EH (cell line): ENCODE measurements around the gene RBMS3.

Experiments
- DNase-seq: peaks from one replicate; pipeline ENCODE4 v3.0.0-alpha.2; 2015; ENCODE audit warnings: low read depth

RBMS3 gene

GRCh38 chr3:29890801-29891200 is 609.9 kb downstream of the RBMS3 start:
- peak; percentile 23 for DNase-seq

GRCh38 chr3:29892976-29893554 is 612.2 kb downstream of the RBMS3 start:
- no peak for DNase-seq

DNA sequence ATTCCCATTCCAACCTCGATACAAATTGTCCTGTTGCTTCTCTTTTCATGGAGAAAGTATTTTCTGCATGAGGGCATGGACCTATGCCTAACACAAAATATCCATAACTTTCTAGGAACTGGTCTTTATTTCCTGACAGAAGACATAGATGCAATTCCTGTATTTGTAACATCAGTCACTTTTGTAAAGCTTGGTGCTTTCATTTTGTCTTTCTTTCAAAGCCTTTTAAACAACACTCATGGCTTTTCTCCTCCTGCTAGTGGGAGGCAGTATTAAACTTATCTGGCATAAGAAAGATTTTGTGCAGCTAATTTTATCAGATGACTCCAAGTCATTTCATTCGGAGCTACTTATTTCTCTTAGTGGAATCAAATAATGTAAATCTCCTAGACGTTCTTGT is 616.0 kb downstream of the RBMS3 start:
- DNase-seq = no peak

DNA sequence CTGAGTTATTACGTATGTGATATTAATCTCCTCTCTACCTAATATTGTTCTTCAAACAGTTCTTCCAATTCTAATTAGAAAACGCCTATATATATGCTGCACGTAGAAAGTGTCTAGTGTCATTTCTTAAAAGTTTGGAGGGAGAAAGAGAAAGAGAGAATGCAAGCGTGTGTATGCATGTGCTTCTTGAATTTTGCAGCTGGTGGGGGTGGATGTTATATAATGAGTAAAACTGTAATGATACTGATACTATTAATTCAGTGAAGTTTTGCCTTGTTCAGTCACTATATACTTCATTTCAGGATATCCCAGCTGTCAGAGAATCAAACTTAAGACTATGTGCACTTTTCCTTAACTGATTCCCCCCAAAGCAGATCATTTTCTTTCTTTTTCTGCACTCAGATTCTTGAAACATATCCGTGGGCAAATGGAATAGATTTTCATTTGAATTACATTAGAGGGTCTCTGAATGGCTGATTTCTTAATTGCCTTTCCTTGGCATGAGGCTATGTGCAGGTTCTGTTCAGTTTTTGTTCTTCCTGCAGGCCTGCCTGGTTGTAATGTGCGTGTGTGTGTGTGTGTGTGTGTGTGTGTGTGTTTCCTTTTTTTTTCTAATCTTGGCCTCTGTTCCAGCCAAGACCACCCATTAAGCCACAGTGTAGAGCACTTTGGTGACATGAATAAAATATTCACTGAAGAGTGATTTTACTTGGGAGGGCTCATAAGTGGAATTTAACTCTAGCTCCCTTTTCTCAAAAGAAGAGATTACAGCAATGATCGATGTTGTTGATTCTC is 617.5 kb downstream of the RBMS3 start:
- no peak for DNase-seq

GRCh38 chr3:29899021-29899420 is 618.1 kb downstream of the RBMS3 start:
- DNase-seq = peak; percentile 63

GRCh38 chr3:29901097-29901496 is 620.2 kb downstream of the RBMS3 start:
- DNase-seq = no peak

GRCh38 chr3:29903600-29903999 is 622.7 kb downstream of the RBMS3 start:
- DNase-seq = no peak

- peak; percentile 20 for DNase-seq
These were observed 626.0 kb downstream of the RBMS3 start for GRCh38 chr3:29906906-29907305.

- no peak for DNase-seq
These were observed 631.9 kb downstream of the RBMS3 start for GRCh38 chr3:29912600-29913288.

- peak; percentile 70 for DNase-seq
These were observed 634.1 kb downstream of the RBMS3 start for GRCh38 chr3:29914861-29915524.

GRCh38 chr3:29919571-29919970 is 638.7 kb downstream of the RBMS3 start:
- DNase-seq = peak; percentile 27

DNA sequence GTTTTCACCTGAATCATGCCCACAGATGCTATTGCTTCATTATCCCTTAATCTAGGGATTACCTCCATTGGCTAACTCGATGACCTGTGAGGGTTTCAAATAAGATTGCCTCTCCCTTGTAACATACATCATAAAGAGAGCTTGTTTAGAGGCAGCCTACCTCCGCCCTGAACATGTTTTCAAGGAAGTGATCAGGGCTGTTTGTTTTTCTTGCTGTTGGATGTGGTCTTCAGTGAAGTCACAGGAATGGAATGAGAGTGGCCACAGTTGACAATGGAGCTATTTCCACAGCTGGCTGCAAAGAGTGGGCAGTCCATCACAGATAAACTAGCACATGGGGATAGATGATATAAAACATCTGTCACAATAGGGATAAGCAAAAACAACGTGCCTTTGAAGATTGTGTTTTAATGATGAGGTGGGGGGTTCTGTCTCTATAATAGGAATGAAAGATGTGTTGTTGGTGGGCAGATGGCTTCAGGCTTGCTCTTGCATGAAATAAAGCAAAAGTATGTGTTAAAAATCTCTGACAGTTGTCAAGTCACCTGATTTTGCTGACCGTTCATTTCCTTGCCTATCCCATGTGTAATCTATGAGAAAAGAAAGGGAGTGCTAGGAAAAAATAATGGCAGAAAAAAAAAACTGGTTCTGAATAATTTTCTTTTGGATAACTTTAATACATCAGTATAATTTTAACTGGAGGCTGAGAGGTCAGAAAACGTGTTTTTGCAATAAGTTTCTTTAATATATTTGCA is 642.3 kb downstream of the RBMS3 start:
- DNase-seq = peak; percentile 87

- peak; percentile 21 for DNase-seq
These were observed 644.1 kb downstream of the RBMS3 start for GRCh38 chr3:29924783-29925561.

GRCh38 chr3:29926378-29926777 is 645.5 kb downstream of the RBMS3 start:
- DNase-seq = no peak

DNA sequence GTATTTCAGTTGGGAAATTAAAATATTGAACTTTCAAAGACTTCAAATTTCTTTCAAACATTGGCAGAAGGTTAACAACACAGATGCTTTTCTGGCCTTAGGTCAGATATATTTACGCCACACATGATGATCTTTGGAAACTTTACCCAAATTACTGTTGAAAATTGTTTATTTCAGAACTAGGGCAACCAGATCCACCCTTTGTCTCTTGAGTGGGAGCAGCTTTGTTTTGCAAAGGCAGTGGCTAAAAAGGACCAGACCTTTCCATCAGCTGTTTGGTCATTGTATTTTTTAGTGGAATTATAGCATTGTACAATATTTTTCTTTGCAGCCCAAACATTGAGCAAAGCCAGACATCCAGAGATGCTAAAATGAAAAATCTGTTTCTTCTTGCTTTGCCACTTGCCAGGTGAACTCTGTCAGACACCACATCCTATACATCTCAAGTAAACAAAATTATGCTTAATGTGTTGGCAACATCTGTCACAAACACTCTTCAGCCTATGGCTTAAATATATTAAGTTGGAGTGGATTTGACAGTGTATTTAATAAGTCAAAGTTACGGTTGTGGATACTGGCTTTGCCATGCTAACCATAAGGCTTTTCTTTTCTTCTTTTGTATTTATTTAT is 651.9 kb downstream of the RBMS3 start:
- no peak for DNase-seq

GRCh38 chr3:29933802-29934490 is 653.1 kb downstream of the RBMS3 start:
- no peak for DNase-seq

- no peak for DNase-seq
These were observed 653.9 kb downstream of the RBMS3 start for GRCh38 chr3:29934751-29935150.

DNA sequence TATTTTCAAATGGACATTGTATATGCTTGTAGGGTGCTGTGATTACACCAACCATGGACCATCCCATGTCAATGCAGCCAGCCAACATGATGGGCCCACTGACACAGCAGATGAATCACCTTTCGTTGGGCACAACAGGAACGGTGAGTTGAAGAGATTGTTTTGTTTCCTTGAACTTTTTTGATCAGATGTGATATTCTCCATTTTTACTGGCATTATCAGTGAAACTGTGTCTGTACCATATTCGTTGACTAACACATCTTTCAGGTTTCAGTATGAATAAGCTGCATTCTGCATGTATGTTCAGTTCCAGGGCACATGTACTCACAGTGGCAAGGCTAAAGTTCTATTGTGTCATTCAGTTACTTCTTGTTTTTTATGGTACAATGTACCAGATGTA is 655.2 kb downstream of the RBMS3 start:
- no peak for DNase-seq

DNA sequence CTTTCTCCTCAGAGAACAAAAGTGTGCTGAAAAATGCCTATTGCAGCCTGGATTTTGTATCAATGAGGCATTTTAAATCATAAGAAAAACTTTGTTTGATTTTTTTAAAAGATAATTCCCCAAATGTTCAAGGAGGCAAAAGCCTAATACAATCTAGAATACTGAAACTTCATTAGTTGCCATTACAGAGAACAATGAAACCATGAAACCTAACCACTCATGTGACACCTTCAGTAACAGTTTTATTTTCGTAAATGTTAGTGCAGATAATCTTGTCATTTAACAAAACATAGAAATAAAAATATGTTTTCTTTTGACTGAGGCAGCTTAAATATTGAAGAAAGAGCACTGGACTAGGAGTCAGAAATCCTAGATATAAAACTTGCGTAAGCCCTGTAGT is 655.9 kb downstream of the RBMS3 start:
- no peak for DNase-seq

DNA sequence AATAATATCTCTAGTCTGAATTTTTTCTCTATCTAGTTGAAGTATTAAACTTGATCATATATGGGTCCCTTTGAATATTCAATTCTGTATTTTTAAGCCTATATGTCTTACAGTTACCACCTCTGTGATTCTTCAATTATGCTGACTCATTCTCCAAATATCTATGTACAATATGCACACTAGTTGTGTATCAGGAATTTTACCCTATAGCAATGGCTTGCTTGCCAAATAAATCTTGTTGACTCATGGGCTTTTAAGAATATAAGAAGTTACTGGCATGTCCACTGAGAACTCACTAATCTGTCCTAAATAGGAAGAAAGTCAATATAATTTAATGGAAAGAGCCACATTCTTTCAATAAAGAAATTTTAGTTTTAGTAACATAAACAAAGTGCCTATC is 656.3 kb downstream of the RBMS3 start:
- DNase-seq = peak; percentile 49
